IPS DF 4.7 (cell line): Measurements from ENCODE around the gene JMJD6.
"Not testable (repeated sequence)": the region's sequence is repeated elsewhere in the genome, so short reads cannot be mapped to it uniquely, and the experiment has no call there.

Source experiments
- DNase-seq: peaks from one replicate; pipeline ENCODE4 v3.0.0-alpha.2; 2013; ENCODE audit warnings: low spot score; ENCODE audit errors: extremely low read depth

Gene JMJD6

GRCh38 chr17:76716146-76716838, 10.1 kb downstream of the JMJD6 start:
- no peak for DNase-seq

- no peak for DNase-seq
Measured at GRCh38 chr17:76715496-76715830, 10.9 kb downstream of the JMJD6 start.

- no peak for DNase-seq
Measured at GRCh38 chr17:76714822-76715495, 11.4 kb downstream of the JMJD6 start.

DNA sequence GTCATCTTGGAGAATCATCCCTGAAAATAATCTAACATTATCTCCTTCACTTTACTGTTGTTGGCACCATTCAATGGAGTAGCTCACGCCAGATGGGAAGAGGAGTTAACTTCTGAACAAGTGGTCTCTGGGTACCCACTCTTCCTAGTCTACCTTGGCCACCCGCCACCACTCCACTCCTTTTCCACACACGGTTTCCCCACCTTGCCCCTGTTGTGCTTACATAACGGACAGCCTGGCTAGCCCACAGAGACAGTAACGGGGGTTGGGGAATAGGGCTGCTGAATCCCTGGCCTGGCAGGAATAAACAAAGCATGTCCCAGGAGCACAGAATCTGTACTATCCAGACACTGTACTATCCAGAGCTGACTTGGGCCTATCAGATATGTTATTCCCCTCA, 12.1 kb downstream of the JMJD6 start:
- no peak for DNase-seq

DNA sequence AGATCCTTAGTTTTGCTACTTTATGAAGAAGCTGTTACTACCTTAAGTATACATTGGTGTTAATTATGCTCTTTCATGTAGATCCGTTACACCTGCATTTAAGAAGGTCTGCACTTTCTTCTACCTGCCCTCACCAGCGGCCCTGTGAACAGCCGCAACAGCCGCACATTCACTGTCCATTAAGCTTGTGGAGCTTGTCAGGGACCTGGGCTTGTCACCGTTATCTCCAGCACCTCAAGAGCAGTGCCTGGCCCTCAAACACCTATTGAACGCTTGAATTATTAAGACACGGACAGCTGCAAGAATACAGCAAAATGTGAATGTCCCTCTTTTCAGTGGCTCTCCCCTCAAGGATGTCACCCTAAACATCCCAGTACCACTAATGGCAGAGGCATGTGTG, 12.6 kb downstream of the JMJD6 start:
- DNase-seq = no peak

- DNase-seq = not testable (repeated sequence)
Measured at GRCh38 chr17:76712321-76712720, 14.1 kb downstream of the JMJD6 start.

GRCh38 chr17:76710863-76711611, 15.4 kb downstream of the JMJD6 start, which contains the start of gene MXRA7:
MXRA7 (minus strand) TSS chr17:76710965; CDS start chr17:76710946, 19 bp downstream.
- no peak for DNase-seq

- DNase-seq = not testable (repeated sequence)
Measured at GRCh38 chr17:76709951-76710862, 16.2 kb downstream of the JMJD6 start.

DNA sequence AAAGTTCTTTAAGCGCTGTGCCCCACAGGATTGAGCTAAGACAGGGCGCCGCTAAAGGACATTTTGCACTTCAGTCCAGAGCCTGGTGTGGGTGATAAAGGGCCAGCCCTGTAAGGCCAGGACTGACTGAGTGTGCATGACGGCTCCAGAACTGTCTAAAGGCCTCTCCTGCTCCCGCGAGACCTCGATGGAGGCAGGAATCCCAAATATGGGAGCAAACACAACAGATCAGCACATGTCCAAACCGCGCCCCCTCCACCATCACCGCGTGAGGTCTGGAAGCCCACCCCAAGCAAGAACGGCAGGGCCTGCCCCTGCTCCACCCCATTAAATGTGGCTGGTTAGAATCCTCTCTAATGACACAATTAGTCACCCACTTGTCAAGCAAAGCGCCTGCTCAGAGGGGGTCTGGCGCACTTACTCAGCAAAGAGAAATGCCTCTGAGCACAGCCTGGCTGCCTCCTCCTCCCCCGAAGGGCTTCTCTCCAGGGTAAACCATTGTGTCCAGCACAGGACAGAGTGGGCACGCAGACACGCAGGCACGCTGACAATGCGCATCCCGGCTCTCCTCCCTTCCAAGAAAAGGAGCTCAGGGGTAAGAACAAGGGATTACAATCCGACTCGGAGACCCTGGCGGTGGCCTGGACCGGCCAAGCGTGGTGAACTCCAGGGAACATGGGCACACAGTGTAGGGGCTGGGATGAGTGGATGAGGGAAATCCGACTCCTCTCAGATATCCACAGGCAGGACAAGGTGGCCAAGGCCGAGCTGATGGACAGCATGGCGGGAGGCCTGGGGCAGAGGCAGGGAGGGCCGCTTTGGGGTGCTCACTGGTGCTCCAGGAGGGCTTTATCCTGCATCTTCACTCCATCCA, 17.1 kb downstream of the JMJD6 start:
- no peak for DNase-seq

DNA sequence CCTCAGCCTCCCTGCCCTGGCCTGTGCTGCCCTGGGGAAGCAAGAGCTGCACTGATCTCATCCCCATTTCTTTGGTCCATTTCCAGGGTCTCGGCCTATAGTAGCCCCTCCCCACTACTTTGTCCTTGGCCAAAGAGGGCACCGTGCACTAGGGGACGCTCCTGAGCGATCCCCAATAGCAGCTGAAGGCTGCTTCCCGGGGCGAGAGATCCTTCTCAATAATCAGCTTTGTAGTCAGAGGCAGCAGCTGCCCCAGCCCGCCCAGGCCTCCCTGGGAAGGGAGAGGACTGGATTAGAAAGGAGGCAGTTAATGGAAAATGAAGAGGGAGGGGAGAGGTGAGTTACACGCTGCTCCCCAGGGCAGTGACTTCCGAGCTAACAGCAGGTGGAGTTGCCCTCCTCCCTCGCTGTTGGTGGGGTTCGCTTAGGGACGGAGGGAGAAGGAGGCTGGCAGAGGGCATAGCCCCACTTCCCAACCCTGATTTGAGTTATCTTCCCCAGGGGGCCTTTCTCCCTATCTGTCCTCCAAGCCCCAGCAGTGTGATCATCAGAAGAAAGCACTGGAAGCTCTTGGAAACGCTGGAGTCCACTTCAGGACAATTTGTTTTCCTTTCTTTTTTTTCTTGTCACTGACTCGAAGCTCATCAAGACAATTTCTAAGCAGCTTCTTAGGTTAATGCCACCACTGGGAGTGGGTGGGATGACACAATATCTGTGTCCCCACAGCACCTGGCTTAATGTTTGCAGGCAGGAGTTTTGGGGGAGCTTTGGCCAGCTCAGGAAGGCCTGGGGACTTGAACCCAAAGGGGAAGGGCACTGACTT, 18.2 kb downstream of the JMJD6 start:
- DNase-seq = peak; percentile 56

DNA sequence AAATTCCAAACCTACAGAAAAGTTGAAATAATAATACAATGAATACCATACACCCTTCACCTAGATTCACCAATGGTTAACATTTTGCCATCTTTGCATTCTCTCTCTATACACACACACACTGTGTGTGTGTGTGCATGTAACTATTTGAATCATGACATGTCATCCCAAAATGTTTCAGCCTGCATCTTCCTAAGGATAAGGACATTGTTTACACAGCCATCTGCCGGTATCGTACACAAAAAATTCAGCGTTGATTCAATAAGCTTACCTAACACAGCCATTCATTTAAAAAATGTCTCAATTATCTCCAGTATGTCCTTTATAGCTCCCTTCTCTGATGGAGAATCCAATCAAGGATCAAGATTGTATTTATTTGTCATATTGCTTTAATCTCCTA, 19.6 kb downstream of the JMJD6 start:
- DNase-seq = no peak

DNA sequence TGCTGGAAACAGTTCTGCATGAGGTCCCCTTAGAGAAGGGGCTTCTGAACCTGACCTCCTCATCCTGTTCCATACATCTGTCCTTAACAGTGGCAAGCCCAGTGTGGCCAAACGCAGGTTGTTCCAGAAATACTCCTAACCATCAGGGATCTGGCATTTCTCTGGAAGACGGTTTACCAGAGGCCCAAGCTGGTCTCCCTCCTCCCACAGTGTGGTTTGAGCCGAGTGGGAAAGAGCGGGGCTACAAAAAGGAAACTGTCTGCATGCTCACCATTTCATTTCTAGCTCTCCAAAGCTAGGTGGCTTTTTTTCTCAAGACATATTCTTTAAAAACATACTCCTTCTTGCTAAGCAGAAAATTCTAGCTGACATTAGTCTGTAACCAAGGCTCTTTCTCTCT, 21.6 kb downstream of the JMJD6 start:
- DNase-seq = no peak

DNA sequence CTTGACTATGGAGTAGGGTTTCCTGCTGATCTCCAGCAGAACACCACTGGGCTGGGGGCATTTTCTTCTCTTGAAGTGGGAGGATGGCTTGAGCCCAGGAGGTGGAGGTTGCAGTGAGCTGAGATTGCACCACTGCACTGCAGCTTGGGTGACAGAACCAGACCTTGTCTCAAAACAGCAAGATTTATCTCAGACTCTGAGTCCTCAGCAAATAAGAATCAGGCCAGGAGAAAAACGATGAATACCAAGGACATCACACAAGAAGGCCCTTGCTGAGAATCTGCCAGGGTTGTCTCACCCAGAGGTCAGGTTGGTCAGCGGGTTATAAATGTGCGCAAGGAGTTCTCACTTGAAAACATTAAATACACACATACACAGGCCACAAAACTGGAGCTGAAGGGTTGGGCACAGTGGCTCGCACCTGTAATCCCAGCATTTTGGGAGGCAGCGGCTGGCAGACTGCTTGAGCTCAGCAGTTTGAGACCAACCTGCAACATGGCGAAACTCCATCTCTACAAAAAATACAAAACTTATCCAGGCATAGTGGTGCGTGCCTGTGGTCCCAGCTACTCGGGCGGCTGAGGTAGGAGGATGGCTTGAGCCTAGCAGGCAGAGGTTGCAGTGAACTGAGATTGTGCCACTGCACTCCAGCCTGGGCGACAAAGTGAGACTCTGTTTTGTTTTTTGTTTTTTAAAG, 23.3 kb downstream of the JMJD6 start:
- DNase-seq = no peak

DNA sequence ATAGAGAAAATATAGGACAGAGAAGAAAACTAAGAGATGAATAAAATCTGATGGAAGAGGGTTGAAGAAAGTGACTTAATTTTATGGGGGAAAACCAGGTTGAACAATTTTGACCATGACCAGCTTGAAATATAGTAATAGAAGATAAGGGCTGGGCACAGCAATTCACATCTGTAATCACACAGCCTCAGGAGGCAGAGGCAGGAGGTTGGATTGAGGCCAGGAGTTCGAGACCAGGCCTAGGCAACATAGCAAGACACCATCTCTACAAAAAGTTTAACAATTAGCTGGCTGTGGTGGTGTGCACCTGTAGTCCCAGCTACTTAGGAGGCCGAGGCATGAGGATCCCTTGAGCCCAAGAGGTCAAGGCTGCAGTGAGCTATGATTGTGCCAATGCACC, 24.3 kb downstream of the JMJD6 start:
- DNase-seq = no peak

DNA sequence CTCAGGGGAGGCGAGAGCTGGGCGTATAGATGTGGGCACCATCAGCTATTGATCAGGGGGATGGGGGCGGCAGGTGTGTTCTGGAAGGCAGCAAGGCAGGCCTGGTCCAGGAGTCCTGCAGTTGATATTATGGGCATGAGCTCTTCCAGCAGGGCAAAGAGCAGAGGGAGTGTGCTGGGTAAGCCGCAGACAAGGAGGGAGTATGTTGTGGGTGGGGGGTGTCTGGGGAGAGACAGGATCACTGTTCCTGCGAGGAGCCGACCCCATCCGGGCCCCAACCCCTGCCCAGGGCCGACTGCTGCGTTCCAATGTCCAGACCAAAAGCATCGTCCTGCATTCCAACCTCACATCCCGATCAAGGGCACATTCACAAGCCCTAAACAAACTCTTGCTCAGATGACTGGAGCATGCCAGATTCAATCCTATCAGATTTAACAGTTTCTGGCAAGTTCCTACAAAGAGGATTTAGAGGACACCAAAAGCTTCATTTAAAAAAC, 24.9 kb downstream of the JMJD6 start:
- DNase-seq = no peak

DNA sequence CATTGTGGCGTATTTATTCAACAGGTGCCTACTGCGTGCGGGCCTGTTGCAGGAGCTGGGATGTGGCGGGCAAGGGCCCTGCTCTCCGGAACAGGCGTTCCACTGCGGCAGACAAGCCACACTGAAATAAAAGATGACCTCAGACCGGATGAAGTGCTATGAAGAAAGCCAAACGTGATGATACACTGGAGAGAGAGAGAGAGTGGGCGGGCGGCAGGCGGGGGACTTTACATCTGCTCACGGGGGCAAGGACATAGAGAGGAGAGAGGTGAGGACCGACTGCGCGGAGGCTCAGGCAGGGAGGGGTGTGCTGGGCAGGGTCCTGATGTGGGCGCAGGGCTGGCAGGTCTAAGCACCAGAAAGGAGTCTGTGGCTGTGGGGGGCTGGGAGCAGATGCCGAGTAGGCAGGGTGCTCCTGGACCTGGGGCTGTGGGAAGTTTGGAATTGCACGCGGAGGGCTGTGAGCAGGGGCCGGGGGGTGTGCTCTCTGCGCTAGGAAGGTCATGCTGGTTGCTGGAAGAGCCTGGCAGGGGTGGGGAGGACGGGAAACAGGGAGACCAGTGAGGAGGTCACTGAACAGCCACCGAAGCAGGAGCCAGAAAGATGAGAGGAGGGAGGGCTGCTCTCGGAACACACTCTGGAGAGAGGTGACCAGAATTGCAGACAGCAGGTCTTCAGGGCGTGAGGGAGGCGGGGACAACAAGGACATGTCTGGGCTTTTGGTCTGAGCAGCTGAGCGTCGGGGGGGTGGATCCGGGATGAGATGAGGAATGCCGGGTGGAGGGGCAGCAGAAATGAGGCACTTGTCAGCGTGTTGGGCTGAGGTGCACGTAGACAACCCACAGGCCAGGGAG, 25.6 kb downstream of the JMJD6 start:
- DNase-seq = no peak

GRCh38 chr17:76700270-76700616, 26.2 kb downstream of the JMJD6 start:
- DNase-seq = no peak

DNA sequence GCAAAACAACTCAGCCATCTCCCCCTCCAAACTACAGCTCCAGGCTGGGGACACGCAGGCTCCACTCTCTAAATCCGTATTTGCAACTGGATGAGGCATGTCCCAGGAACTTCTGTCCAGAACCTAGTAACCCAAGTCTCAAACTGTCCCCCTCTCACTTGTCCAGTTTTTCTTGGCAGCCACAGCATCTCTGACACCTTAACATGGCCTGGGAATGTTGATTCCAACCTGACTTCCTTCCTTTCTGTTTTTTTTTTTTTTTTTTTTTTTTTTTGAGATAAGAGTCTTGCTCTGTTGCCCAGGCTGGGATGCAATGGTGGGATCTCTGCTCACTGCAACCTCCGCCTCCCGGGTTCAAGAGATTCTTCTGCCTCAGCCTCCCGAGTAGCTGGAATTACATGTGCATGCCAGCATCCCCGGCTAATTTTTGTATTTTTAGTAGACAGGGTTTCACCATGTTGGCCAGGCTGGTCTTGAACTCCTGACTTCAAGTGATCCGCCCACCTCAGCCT, 27.9 kb downstream of the JMJD6 start:
- not testable (repeated sequence) for DNase-seq
